Hindlimb muscle (tissue), 1 donor: ENCODE measurements around the gene NRCAM. TPM values are rescaled to one million over a fixed set of nuclear protein-coding genes. Genes with fewer than 3 reads are reported as not detected.

Source experiments
- DNase-seq: peaks from one replicate; pipeline ENCODE4 v3.0.0-alpha.2; 2013
- polyA plus RNA-seq: library from polyadenylated mRNA; unstranded; fragments of 120-200 nt; gene quantifications from one replicate; pipeline ENCODE4 v1.2.1, GENCODE V29; 2013; ENCODE audit not compliant: insufficient read length

NRCAM gene
- polyA plus RNA-seq, 1 donor = 35.1 TPM

GRCh38 chr7:108146070-108146842 is 310.0 kb downstream of the NRCAM start:
- peak; percentile 79 for DNase-seq

- DNase-seq = no peak
Observed at GRCh38 chr7:108145401-108145800, 310.8 kb downstream of the NRCAM start.

GRCh38 chr7:108144931-108145330 is 311.3 kb downstream of the NRCAM start:
- DNase-seq = no peak

GRCh38 chr7:108143658-108144420 is 312.4 kb downstream of the NRCAM start:
- DNase-seq = no peak

- no peak for DNase-seq
Observed at GRCh38 chr7:108142675-108143259, 313.5 kb downstream of the NRCAM start.

- no peak for DNase-seq
Observed at GRCh38 chr7:108142180-108142579, 314.1 kb downstream of the NRCAM start.

GRCh38 chr7:108140671-108141070 is 315.6 kb downstream of the NRCAM start:
- DNase-seq = no peak

- no peak for DNase-seq
Observed at GRCh38 chr7:108138911-108139310, 317.3 kb downstream of the NRCAM start.

GRCh38 chr7:108137993-108138392 is 318.2 kb downstream of the NRCAM start:
- DNase-seq = no peak

- no peak for DNase-seq
Observed at GRCh38 chr7:108137040-108137439, 319.2 kb downstream of the NRCAM start.

- DNase-seq = no peak
Observed at GRCh38 chr7:108136191-108136688, 320.0 kb downstream of the NRCAM start.

- DNase-seq = no peak
Observed at GRCh38 chr7:108135446-108136190, 320.6 kb downstream of the NRCAM start.

GRCh38 chr7:108134486-108134885 is 321.8 kb downstream of the NRCAM start:
- DNase-seq = no peak

- no peak for DNase-seq
Observed at GRCh38 chr7:108132551-108133265, 323.5 kb downstream of the NRCAM start.

- DNase-seq = no peak
Observed at GRCh38 chr7:108130261-108130660, 326.0 kb downstream of the NRCAM start, which contains the start of gene LAMB4. TSS of gene LAMB4 (minus strand) at chr7:108130361. CDS start at chr7:108123164, 7,197 bp downstream.

- DNase-seq = no peak
Observed at GRCh38 chr7:108129018-108129965, 326.9 kb downstream of the NRCAM start.

GRCh38 chr7:108128514-108128913 is 327.7 kb downstream of the NRCAM start:
- no peak for DNase-seq

GRCh38 chr7:108127461-108127860 is 328.8 kb downstream of the NRCAM start:
- no peak for DNase-seq

- no peak for DNase-seq
Observed at GRCh38 chr7:108124820-108125219, 331.4 kb downstream of the NRCAM start.

- no peak for DNase-seq
Observed at GRCh38 chr7:108122181-108122580, 334.1 kb downstream of the NRCAM start.

GRCh38 chr7:108120933-108121332 is 335.3 kb downstream of the NRCAM start:
- no peak for DNase-seq
